ENCODE measurements around the gene RETN.

DNA sequence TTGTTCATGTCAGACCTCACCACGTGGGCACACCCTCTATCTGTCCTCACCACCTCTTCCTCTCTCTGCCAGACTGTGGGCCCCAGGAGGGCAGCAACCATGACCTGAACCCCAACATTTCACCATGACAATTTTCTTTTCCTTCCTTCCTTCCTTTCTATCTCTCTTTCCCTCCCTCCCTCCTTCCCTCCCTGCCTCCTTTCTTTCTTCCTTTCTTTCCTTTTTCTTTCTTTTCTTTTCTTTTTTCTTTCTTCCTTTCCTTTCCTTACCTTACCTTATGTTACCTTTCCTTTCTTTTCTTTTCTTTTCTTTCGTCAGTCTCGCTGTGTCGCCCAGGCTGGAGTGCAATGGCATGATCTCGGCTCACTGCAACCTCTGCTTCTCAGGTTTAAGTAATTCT lies 41.8 kb downstream of the RETN start:
- TF ChIP-seq, protein P1, sequence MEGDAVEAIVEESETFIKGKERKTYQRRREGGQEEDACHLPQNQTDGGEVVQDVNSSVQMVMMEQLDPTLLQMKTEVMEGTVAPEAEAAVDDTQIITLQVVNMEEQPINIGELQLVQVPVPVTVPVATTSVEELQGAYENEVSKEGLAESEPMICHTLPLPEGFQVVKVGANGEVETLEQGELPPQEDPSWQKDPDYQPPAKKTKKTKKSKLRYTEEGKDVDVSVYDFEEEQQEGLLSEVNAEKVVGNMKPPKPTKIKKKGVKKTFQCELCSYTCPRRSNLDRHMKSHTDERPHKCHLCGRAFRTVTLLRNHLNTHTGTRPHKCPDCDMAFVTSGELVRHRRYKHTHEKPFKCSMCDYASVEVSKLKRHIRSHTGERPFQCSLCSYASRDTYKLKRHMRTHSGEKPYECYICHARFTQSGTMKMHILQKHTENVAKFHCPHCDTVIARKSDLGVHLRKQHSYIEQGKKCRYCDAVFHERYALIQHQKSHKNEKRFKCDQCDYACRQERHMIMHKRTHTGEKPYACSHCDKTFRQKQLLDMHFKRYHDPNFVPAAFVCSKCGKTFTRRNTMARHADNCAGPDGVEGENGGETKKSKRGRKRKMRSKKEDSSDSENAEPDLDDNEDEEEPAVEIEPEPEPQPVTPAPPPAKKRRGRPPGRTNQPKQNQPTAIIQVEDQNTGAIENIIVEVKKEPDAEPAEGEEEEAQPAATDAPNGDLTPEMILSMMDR (IDR thresholded peaks at IDR 0.05): no peak
- TF ChIP-seq EP300 (IDR thresholded peaks at IDR 0.05): no peak

Measured in gastroesophageal sphincter (tissue), 3 donors.